Endothelial cell (in vitro differentiated cells): Measurements from ENCODE around the gene CACHD1. TPM values are rescaled to one million over a fixed set of nuclear protein-coding genes. Genes with fewer than 3 reads are reported as not detected.

ENCODE experiments used
- DNase-seq: peaks from one replicate; pipeline ENCODE4 v3.0.0; 2021; ENCODE audit warnings: low spot score
- H3K27ac Mint-ChIP-seq: one replicate; pipeline ENCODE4 v1.8.0; 2021; ENCODE audit warnings: mixed read lengths, inconsistent platforms; ENCODE audit not compliant: unreplicated experiment
- H3K27me3 Mint-ChIP-seq: one replicate; pipeline ENCODE4 v1.8.0; 2021; ENCODE audit warnings: mild to moderate bottlenecking, moderate library complexity, mixed read lengths, inconsistent platforms; ENCODE audit not compliant: unreplicated experiment
- H3K36me3 Mint-ChIP-seq: one replicate; pipeline ENCODE4 v1.8.0; 2021; ENCODE audit warnings: mild to moderate bottlenecking, low read depth, mixed read lengths, inconsistent platforms; ENCODE audit not compliant: unreplicated experiment
- H3K4me1 Mint-ChIP-seq: one replicate; pipeline ENCODE4 v1.8.0; 2021; ENCODE audit warnings: mild to moderate bottlenecking, mixed read lengths, inconsistent platforms; ENCODE audit not compliant: unreplicated experiment
- H3K4me3 Mint-ChIP-seq: one replicate; pipeline ENCODE4 v1.8.0; 2021; ENCODE audit warnings: mild to moderate bottlenecking, mixed read lengths, inconsistent platforms; ENCODE audit not compliant: unreplicated experiment
- H3K9me3 Mint-ChIP-seq: one replicate; pipeline ENCODE4 v1.8.0; 2021; ENCODE audit warnings: mixed read lengths, inconsistent platforms; ENCODE audit not compliant: unreplicated experiment
- CTCF ChIP-seq: fragments of 200-600 bp; sonication (generic); IDR thresholded peaks from one replicate; pipeline ENCODE4 v1.5.0; 2021; ENCODE audit warnings: antibody characterized with exemption; ENCODE audit not compliant: unreplicated experiment
- total RNA-seq: library from RNA; stranded (reverse); fragmentation: NEBNext Ultra II Directional; extraction: Animal tissue kit (Norgen Biotek cat#: 25700); gene quantifications from one replicate; pipeline ENCODE4 v1.2.1, GENCODE V29; 2021; ENCODE audit not compliant: unreplicated experiment

Gene CACHD1
- total RNA-seq, 1 donor from 2014 or later: 48.6 TPM

- Mint-ChIP-seq H3K9me3 (no peaks in the 10 kb centered on the region), H3K27ac (no peak overlapping the region), H3K27me3 (no peaks in the 10 kb centered on the region), H3K4me3 (no peak overlapping the region), H3K36me3 (no peaks in the 10 kb centered on the region), H3K4me1 (peaks cover 27% of the 10 kb centered on the region)
- TF ChIP-seq CTCF: no peak
- DNase-seq: no peak
These were observed 16.3 kb downstream of the CACHD1 start for GRCh38 chr1:64486193-64486592.

- Mint-ChIP-seq H3K27ac (no peak overlapping the region), H3K36me3 (no peaks in the 10 kb centered on the region), H3K4me3 (no peak overlapping the region), H3K9me3 (no peaks in the 10 kb centered on the region), H3K27me3 (no peaks in the 10 kb centered on the region), H3K4me1 (peaks cover 23% of the 10 kb centered on the region)
- no peak for DNase-seq
- no peak for TF ChIP-seq CTCF
These were observed 17.1 kb downstream of the CACHD1 start for GRCh38 chr1:64487061-64487460.

GRCh38 chr1:64488862-64489261 lies 18.9 kb downstream of the CACHD1 start:
- H3K4me1 Mint-ChIP-seq: peaks cover 25% of the 10 kb centered on the region
- H3K36me3 Mint-ChIP-seq: no peaks in the 10 kb centered on the region
- no peak overlapping the region for H3K4me3 Mint-ChIP-seq
- H3K27ac Mint-ChIP-seq: no peak overlapping the region
- no peak for TF ChIP-seq CTCF
- no peak for DNase-seq
- no peaks in the 10 kb centered on the region for H3K27me3 Mint-ChIP-seq
- no peaks in the 10 kb centered on the region for H3K9me3 Mint-ChIP-seq

- no peak for TF ChIP-seq CTCF
- Mint-ChIP-seq H3K4me3 (no peak overlapping the region), H3K9me3 (no peaks in the 10 kb centered on the region), H3K27ac (no peak overlapping the region), H3K27me3 (no peaks in the 10 kb centered on the region), H3K4me1 (peaks cover 30% of the 10 kb centered on the region), H3K36me3 (no peaks in the 10 kb centered on the region)
- DNase-seq: no peak
These were observed 19.8 kb downstream of the CACHD1 start for GRCh38 chr1:64489707-64490106.

GRCh38 chr1:64490213-64490818 lies 20.4 kb downstream of the CACHD1 start:
- no peak for TF ChIP-seq CTCF
- DNase-seq: no peak
- Mint-ChIP-seq H3K27ac (no peak overlapping the region), H3K9me3 (no peaks in the 10 kb centered on the region), H3K27me3 (peaks cover 2% of the 10 kb centered on the region), H3K4me3 (no peak overlapping the region), H3K4me1 (peaks cover 34% of the 10 kb centered on the region), H3K36me3 (no peaks in the 10 kb centered on the region)
